ENCODE data around the gene AKAP7.

The AKAP7 gene

GRCh38 chr6:131134220-131134979, 867 bp upstream of the AKAP7 start:
- TF ChIP-seq CTCF (IDR thresholded peaks at IDR 0.05; ENCODE audit: extremely low read depth, missing control alignments), result no peak
- no peak for DNase-seq (ENCODE audit: low spot score)

DNA sequence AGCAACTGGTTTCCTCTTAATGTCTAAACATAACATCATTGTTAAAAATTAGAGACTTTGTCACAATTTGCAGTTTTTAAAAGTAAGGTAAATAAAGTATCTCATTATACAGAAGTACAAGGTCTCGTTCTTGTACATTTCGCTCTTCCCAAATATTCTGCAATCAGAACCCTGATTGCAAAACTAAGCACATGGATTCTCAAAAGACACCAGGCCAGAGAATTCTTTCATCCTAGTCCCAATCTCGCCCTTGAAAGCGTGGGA, 355 bp upstream of the AKAP7 start:
- no peak for DNase-seq (ENCODE audit: low spot score)
- no peak for TF ChIP-seq CTCF (IDR thresholded peaks at IDR 0.05; ENCODE audit: extremely low read depth, missing control alignments)

DNA sequence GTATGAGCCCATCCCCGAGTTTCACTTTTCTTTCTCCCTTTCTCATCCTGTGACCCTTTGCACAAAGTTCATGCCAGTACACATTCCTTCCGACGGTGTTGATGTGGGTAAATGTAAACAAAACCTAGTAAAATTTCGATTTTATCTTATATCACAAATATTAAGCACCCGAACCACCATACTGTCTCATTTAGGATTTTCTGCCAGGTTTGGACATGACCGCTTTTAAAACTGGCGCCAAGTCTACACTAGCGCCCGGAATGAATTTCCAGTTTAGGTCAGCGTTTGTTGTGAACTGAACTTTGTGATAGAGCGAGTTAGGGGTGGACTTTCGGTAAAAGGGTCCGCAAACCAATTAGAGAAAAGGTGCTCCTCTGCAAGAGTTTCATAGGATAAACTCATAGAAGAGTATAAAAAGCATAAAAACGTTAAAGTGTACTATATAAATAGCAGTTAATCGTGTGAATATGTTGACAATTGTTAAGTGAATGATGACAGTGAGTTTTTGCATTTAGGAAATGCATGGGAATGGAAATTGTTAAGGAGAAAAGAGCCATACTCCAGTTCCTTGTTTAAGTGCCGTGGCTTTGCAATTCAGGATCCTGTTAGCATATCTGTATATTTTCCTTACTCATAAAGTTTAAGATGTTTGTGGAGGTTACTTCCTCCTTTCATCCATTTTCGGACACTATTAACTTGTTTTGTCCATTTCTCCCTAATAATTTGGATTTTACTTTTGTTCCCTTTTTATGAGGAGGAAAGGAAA, 937 bp downstream of the AKAP7 start:
- TF ChIP-seq CTCF (IDR thresholded peaks at IDR 0.05; ENCODE audit: extremely low read depth, missing control alignments), result no peak
- no peak for DNase-seq (ENCODE audit: low spot score)

- DNase-seq (ENCODE audit: low spot score), result no peak
- no peak for TF ChIP-seq CTCF (IDR thresholded peaks at IDR 0.05; ENCODE audit: extremely low read depth, missing control alignments)
Measured at GRCh38 chr6:131139599-131139998, 4.3 kb downstream of the AKAP7 start.

DNA sequence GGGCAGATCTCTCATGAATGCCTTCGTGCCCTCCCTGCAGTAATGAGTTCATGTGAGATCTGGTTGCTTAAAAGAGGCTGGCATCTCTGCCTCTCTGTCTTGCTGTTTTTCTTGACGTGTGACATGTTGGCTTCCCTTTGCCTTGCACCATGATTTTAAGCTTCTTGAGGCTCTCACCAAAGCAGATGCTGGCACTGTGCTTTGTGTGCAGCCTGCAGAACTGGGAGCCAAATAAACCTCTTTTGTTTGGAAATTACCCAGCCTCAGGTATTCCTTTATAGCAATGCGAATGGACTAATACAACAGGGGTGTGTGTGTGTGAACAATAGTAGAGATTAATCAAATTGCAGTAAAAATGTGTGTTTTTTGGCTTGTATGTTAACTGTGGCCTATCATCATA, 8.1 kb downstream of the AKAP7 start:
- TF ChIP-seq CTCF (IDR thresholded peaks at IDR 0.05; ENCODE audit: extremely low read depth, missing control alignments), result no peak
- no peak for DNase-seq (ENCODE audit: low spot score)

GRCh38 chr6:131146865-131147264, 11.6 kb downstream of the AKAP7 start:
- no peak for TF ChIP-seq CTCF (IDR thresholded peaks at IDR 0.05; ENCODE audit: extremely low read depth, missing control alignments)
- no peak for DNase-seq (ENCODE audit: low spot score)

GRCh38 chr6:131156411-131156810, 21.1 kb downstream of the AKAP7 start:
- no peak for DNase-seq (ENCODE audit: low spot score)
- no peak for TF ChIP-seq CTCF (IDR thresholded peaks at IDR 0.05; ENCODE audit: extremely low read depth, missing control alignments)
